ENCODE results near the gene NCOA1. TPM values are rescaled to one million over a fixed set of nuclear protein-coding genes. Genes with fewer than 3 reads are reported as not detected.

The NCOA1 gene
- polyA plus RNA-seq, 3 donors, result 7.3 to 30.2 (median 10.2) TPM

DNA sequence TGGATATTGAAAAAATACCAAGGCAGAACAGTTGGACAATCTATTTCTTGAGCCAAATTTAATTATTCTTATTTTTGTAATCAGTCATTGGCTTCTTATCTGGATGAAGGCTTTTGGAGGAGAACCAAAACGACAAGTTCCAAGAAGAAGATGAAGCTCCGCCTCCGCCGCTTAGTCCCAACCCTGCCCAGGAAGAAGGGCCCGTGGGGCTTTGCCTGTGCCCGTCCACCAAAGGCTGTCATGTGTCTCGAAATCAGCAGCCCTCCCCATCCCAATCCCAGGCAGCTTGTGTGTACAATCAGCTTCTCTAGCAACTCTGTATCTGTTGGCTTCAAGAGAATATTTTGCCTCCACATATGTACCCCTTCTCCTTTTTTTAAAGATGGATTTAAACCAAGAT is 277.5 kb downstream of the NCOA1 start:
- H3K79me2 ChIP-seq (ENCODE audit: insufficient read depth, low read length), result no peaks in the 10 kb centered on the region
- no peak overlapping the region for H3K4me2 ChIP-seq (replicated peaks; ENCODE audit: extremely low read depth, low read length, poor library complexity, severe bottlenecking)
- TF ChIP-seq, protein P1, sequence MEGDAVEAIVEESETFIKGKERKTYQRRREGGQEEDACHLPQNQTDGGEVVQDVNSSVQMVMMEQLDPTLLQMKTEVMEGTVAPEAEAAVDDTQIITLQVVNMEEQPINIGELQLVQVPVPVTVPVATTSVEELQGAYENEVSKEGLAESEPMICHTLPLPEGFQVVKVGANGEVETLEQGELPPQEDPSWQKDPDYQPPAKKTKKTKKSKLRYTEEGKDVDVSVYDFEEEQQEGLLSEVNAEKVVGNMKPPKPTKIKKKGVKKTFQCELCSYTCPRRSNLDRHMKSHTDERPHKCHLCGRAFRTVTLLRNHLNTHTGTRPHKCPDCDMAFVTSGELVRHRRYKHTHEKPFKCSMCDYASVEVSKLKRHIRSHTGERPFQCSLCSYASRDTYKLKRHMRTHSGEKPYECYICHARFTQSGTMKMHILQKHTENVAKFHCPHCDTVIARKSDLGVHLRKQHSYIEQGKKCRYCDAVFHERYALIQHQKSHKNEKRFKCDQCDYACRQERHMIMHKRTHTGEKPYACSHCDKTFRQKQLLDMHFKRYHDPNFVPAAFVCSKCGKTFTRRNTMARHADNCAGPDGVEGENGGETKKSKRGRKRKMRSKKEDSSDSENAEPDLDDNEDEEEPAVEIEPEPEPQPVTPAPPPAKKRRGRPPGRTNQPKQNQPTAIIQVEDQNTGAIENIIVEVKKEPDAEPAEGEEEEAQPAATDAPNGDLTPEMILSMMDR (IDR thresholded peaks at IDR 0.05), result no peak
- H3K36me3 Mint-ChIP-seq, result peaks cover 59 to 62% of the 10 kb centered on the region in 2 donors
- H3K4me3 Mint-ChIP-seq, result no peak overlapping the region
- no peaks in the 10 kb centered on the region for H3K4me1 Mint-ChIP-seq
- H3K27me3 Mint-ChIP-seq (ENCODE audit: low read depth in 3 of 3), result peaks cover 0 to 1% (median 0%) of the 10 kb centered on the region in 3 donors
- no peak overlapping the region for H3K4me3 ChIP-seq (replicated peaks in 1 of 3; ENCODE audit: low read depth in 2 of 3, low read length in 3 of 3)
- H3K27me3 ChIP-seq (ENCODE audit: control insufficient read depth in 2 of 2, insufficient read depth in 2 of 2, low read length in 2 of 2), result no peaks in the 10 kb centered on the region
- H3K9ac ChIP-seq (ENCODE audit: insufficient read depth, low read length, poor library complexity, severe bottlenecking), result no peak overlapping the region
- intact Hi-C loops (cut with micrococcal nuclease), result no loop called here
- no peaks in the 10 kb centered on the region for H4K20me1 ChIP-seq (ENCODE audit: insufficient read depth, low read length)
- no peak overlapping the region for H3K27ac ChIP-seq (ENCODE audit: low read depth in 1 of 2, low read length in 2 of 2)
- no peaks in the 10 kb centered on the region for H3K9me3 Mint-ChIP-seq
- H3K9me3 ChIP-seq (replicated peaks in 1 of 2; ENCODE audit: control insufficient read depth in 1 of 2, insufficient read depth in 1 of 2, low read length in 2 of 2), result no peaks in the 10 kb centered on the region
- H3K4me1 ChIP-seq (ENCODE audit: control insufficient read depth in 1 of 2, insufficient read depth in 2 of 2, low read length in 2 of 2), result no peaks in the 10 kb centered on the region
- no peak overlapping the region for H3K27ac Mint-ChIP-seq
- no peak overlapping the region for H2AFZ ChIP-seq (ENCODE audit: insufficient read depth, low read depth, low read length, poor library complexity, severe bottlenecking)
- peaks cover 40 to 72% of the 10 kb centered on the region in 2 donors for H3K36me3 ChIP-seq (replicated peaks in 1 of 2; ENCODE audit: control insufficient read depth in 1 of 2, insufficient read depth in 2 of 2, low read length in 2 of 2)
- no peak for DNase-seq
- 100% methylated on average over 4 of the region's 7 CpGs for WGBS (ENCODE audit: insufficient coverage)

DNA sequence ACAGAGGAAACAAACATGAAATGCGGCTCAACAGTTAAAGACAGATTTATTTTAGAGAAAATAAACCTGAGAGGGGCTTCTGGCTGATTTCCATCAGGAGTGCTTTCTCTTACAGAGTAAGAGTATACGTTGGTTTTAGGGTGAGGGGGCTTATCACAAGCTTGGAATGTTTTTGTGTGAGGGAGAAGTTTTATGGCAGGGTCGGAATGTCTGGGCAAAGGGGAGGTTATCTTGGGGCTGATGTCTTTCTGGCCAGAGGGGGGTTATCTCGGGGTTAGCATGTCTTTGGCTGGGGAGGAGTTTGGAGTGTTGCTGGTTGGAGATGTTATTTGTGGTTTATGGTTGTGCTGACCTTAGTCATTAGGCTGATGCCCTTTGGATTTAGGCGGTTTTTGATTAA is 280.0 kb downstream of the NCOA1 start:
- H2AFZ ChIP-seq (ENCODE audit: insufficient read depth, low read depth, low read length, poor library complexity, severe bottlenecking), result no peak overlapping the region
- no peak for DNase-seq
- H3K79me2 ChIP-seq (ENCODE audit: insufficient read depth, low read length), result no peaks in the 10 kb centered on the region
- TF ChIP-seq, protein P1 (IDR thresholded peaks at IDR 0.05), result no peak
- intact Hi-C loops (cut with micrococcal nuclease), result no loop called here
- H3K9ac ChIP-seq (ENCODE audit: insufficient read depth, low read length, poor library complexity, severe bottlenecking), result no peak overlapping the region
- Mint-ChIP-seq H3K27me3 (ENCODE audit: low read depth in 3 of 3) (peaks cover 0 to 2% (median 2%) of the 10 kb centered on the region in 3 donors), H3K4me1 (no peaks in the 10 kb centered on the region), H3K36me3 (peaks cover 36 to 43% of the 10 kb centered on the region in 2 donors), H3K27ac (peak overlapping the region in 1 of 7 donors; percentile 14), H3K9me3 (no peaks in the 10 kb centered on the region), H3K4me3 (no peak overlapping the region)
- H3K27me3 ChIP-seq (ENCODE audit: control insufficient read depth in 2 of 2, insufficient read depth in 2 of 2, low read length in 2 of 2), result no peaks in the 10 kb centered on the region
- H3K36me3 ChIP-seq (replicated peaks in 1 of 2; ENCODE audit: control insufficient read depth in 1 of 2, insufficient read depth in 2 of 2, low read length in 2 of 2), result peaks cover 29 to 48% of the 10 kb centered on the region in 2 donors
- H3K4me2 ChIP-seq (replicated peaks; ENCODE audit: extremely low read depth, low read length, poor library complexity, severe bottlenecking), result no peak overlapping the region
- H3K4me3 ChIP-seq (replicated peaks in 1 of 3; ENCODE audit: low read depth in 2 of 3, low read length in 3 of 3), result no peak overlapping the region
- H3K9me3 ChIP-seq (replicated peaks in 1 of 2; ENCODE audit: control insufficient read depth in 1 of 2, insufficient read depth in 1 of 2, low read length in 2 of 2), result no peaks in the 10 kb centered on the region
- no peaks in the 10 kb centered on the region for H4K20me1 ChIP-seq (ENCODE audit: insufficient read depth, low read length)
- no peaks in the 10 kb centered on the region for H3K4me1 ChIP-seq (ENCODE audit: control insufficient read depth in 1 of 2, insufficient read depth in 2 of 2, low read length in 2 of 2)
- 97% methylated on average over 5 of the region's 5 CpGs for WGBS (ENCODE audit: insufficient coverage)
- no peak overlapping the region for H3K27ac ChIP-seq (ENCODE audit: low read depth in 1 of 2, low read length in 2 of 2)

Measured in CD14-positive monocyte (primary cell).